GM18505 (cell line): ENCODE data around the gene TNP2.

Source experiments
- ATAC-seq: cut with Tn5 transposase; IDR thresholded peaks from one replicate; pipeline ENCODE4 v1.9.1; 2021; ENCODE audit not compliant: unreplicated experiment
- POLR2A ChIP-seq: IDR thresholded peaks from 4 replicates; pipeline ENCODE4 v1.6.1; 2011; ENCODE audit warnings: borderline replicate concordance; ENCODE audit not compliant: insufficient read depth, insufficient read length; ENCODE audit errors: extremely low read depth

Gene TNP2

DNA sequence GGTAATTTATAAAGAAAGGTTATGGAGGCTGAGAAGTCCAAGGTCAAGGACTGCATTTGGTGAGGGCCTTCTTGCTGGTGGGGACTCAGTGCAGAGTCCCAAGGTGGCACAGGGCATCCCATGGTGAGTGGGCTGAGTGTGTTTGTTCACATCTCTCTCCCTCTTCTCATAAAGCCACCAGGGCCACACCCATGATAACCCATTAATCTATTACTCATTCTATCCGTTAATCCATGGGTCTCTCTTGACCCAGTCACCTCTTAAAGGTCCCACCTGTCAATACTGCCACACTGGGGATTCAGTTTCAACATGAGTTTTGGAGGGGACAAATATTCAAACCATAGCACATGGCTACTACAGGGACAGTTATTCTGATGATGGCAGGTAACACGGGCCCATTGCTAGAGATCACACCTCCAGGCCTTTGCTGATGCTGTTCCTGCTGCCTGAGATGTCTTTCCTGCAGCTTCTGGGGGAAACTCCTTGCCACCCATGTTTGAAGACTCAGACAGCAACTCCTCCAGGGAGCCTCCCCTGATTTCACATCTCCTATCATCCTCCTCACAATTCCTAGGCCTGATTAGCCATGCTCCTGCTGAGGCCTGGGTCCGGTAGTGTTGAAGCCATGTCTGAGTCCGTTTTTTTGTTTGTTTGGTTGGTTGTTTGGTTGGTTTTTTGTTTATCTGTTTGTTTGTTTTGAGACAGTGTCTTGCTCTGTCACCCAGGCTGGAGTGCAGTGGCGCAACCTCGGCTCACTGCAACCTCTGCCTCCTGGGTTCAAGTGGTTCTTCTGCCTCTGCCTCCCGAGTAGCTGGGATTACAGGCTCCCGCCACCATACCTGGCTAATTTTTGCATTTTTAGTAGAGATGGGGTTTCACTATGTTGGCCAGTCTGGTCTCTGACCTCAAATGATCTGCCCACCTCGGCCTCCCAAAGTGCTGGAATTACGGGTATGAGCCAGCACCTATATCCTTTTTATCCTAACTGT, 29.2 kb downstream of the TNP2 start:
- no peak for TF ChIP-seq POLR2A
- ATAC-seq, result no peak

DNA sequence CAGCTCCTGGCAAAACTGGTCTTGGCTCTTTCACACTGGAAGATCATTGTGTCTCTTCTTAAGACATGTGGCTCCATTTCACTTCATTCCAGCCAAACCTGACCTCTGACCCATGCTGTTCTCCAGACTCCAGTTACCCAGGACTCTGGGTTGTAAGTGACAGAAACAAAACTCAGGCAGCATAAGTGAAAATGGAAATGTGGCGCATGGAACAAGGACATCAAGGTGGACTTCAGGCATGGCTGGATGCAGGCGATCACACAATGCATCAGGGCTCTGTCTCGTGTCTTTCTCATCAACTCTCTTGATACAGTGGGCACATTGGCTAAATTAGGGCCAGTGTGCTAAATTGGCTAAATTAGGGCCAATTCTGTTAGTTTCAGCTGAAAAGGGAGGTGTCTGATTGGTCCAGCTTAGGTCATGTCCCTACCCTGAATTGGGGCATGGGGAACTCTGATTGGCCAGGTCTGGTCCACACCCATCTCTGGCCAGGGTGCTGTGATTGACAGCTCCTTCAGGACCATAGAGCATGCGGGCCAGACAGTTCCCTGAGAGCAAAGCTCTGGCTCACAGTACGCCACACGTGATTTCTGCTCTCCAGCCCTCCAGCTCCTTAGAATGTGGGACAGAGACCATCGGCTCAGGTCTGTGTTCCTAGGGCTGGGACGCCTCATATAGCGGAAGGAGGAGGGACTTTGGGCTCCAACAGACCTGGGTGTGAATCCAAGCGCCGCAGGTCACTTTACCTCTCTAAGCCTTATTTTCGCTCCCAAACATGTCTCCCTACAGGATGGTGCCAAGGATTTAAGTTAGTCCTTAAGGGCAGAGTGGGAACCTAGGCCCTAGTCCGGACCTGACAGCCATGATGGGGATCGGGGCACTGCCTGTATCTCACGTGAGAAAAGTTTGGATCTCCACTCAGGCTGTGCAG, 30.6 kb downstream of the TNP2 start:
- no peak for ATAC-seq
- TF ChIP-seq POLR2A, result no peak

DNA sequence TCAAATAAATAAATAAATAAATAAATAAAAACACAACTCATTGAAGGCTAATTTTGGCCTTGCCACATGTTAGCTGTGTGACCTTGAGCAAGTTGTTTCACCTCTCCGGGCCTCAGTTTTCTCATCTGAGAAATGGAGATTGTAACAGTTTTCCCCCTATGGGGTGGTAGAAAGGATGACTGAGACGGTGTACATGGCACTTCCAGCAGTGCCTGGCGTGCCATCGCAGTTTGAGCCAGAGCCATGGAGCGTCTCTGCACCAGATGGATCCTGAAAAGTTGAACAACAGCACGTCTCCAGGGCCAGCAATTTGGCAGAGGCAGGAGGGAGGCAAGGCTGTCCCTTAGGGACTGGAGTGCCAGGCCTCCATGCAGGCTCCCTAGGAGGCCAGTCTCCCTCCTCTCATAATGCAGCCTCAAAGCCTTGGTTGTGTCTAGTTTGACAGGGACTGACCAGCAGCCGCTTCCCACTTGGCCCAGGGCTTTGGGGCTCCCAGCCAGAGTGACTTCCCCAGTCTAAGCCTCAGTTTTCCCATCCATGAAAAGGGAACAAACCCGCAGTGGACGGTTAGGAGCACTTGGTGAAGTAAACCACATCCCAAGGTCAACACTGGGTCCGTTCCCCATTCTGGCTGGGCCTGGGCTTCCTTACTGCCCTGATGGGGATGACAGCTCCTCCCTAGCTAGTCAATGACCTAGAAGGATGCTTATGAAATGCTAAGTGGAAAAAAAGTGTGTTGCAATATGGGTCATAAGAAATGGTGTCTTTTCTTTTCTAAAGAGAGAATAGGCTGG, 32.5 kb downstream of the TNP2 start:
- ATAC-seq, result no peak

DNA sequence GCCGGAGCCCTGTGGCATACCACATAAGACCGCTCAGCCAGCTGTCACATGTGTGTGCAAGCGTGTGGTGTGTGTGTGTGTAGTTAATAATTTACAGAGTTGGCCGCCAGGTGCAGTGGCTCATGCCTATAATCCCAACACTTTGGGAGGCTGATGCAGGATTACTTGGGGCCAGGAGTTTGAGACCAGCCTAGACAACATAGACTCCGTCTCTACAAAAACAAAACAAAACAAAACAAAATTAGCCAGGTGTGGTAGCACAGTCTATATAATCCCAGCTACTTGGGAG, 33.5 kb downstream of the TNP2 start:
- no peak for TF ChIP-seq POLR2A
- ATAC-seq, result no peak

More for the DNA sequence above, 32.5 kb downstream of the TNP2 start:
- no peak for TF ChIP-seq POLR2A

DNA sequence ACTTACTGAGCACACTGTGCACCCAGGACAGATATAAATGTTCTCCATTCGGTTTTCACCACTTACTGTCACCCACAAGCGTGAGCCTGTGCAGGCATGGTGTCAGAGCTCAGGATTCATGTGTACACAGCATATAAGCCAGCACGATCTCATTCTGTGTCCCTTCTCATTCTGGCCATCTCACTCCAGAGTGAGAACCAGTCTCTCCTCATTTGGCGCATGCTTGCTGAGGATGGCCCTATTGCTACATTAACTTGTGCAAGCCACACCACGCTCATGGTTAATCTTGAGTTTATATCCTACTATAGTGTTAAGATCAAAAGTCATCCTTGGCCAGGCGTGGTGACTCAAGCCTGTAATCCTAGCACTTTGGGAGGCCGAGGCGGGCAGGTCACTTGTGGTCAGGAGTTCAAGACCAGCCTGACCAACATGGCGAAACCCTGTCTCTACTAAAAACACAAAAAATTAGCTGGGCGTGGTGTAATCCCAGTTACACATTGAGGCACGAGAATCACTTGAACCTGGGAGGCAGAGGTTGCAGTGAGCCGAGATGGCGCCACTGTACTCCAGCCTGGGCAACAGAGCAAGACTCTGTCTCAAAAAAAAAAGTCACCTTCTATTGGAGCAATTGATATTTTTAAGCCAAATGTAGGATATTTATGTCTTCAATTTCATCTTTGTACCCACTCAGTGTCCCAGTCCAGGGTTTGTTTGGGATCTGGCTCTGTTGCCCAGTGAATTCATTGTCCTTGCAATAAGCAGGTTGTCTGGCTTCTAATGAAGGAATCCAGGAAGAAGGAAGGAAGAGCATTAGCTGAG, 34.0 kb downstream of the TNP2 start:
- no peak for ATAC-seq
- no peak for TF ChIP-seq POLR2A

DNA sequence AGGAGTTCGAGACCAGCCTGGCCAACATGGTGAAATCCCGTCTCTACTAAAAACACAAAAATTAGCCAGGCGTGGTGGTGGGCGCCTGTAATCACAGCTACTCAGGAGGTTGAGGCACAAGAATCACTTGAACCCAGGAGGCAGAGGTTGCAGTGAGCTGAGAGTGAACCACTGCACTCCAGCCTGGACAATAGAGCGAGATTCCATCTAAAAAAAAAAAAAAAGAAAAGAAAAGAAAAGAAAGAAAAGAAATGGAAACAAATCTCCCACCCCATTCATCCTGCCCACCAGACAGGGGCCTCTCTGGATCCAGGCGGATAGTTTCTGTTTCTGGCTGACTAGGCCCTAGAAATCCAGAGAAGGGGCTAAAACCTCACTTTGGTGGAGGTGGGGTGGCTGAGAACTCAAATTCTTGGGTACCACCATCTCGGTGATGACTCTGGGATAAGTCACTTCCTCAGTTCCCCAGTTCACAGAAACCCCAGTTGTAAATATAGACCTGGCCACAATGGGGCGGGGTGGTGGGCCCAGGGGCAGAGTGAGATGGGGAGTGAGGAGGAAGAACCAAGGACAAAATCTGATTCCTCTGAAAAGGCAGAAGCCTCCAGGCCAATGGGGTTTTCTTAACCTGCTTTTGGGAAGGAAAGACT, 35.3 kb downstream of the TNP2 start:
- no peak for TF ChIP-seq POLR2A
- no peak for ATAC-seq

DNA sequence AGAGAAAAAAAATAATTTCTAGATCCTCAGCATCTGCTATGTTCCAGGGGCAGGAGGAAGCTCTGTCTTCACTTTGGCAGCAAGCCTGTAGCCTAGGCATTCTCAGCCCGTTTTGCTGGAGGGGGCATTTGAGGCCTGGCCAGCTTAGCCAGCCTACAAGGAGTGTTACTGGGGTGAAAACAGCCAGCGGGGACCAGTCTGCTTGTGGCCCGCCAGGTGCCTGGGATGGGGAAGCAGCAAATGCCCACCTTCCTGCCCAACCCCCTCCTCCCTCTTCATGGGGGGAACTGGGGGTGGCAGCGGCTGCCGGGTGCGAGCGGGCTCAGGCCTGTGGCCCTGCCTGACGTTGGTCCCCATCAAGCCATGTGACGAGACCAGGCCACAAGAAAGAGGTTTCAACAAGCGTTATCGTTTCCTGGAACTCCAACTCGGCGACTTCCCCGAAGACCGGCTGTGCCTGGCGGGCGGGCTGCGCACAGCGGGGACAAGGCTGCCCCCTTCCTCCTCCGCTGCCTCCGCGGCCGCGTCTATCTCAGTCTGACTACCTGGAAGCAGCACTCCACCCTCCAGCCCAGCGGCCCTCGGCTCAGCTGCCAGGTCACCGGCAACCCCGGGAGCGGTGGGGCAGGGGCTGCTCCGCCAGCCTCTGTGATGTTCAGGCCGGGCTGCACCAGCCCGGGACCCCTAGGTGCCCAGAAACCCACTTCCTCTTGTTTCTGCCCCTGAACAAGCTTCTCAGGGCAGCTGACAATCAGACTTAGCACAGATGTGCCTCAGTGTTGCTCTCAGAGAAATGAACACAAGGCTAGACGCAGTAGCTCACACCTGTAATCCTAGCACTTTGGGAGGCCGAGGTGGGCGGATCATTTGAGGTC, 36.0 kb downstream of the TNP2 start:
- TF ChIP-seq POLR2A, result peak; percentile 55

DNA sequence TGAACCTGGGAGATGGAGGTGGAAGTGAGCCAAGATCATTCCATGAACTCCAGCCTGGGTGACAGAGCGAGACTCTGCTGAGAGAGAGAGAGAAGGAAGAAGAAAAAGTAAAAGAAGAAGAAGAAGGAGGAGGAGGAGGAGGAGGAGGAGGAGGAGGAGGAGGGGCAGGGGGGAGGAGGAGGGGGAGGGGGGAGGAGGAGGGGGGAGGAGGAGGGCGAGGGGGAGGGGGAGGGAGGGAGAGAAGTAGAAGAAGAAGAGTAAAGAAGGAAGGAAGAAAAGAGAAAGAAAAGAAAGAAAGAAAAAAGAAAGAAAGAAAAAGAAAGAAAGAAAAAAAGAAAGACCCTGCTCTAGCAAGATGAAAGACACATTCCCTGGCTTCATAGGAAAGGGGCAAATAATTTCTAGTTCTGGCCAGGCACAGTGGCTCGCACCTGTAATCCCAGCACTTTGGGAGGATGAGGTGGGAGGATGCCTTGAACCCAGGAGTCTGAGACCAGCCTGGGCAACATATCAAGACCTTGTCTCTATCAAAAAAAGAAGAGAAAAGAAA, 36.7 kb downstream of the TNP2 start:
- no peak for ATAC-seq
- no peak for TF ChIP-seq POLR2A

More for the DNA sequence above, 36.0 kb downstream of the TNP2 start:
- ATAC-seq, result peak; percentile 55

DNA sequence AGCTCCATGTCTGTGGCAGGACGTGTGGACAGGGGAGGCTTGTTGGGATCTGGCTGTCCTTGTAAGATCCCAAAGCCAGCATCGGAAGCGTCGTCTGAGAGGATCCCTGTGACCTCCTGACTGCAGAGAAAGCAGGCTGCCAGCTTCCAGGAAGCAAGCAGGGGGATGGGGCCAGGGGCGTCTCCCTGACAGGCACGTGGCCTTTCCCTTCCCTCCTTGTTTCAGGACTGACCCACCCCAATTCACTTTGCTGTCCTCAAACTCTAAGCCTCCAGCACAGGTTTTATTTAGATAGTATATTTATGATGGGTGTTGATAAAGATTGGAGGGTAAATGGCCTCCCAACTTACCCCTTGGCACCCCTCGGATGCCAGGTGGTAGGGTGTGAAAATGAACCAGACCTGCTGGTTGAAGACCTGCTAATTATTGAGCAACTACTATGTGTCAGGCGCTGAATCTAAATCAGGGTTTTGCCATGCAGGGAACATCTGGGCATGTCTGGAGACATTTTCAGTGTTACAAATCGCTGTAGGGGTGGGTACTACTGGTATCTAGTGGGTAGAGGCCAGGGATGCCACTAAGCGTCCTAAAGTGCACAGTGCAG, 37.7 kb downstream of the TNP2 start:
- no peak for TF ChIP-seq POLR2A
- no peak for ATAC-seq

DNA sequence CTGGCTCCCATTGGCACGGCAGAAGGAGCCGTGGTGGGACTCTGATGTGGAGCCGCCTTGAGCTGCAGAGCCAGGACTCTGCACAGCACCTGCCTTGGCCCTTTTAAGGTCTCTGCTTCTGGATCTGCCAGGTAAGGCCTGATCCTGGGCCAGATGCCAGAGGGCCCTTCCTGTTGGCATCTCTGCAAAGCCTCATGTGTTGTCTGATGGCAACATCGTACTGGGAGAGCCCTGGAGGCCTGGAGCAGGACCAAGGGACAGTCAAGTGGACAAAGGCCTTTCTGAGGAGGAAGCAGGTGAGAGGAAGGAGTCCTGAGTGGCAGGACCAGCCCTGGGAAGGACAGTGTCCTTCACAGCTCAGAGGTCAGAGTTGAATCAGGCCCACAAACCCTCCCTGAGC, 39.2 kb downstream of the TNP2 start:
- no peak for TF ChIP-seq POLR2A
- no peak for ATAC-seq
